ENCODE measurements around the gene CHI3L1. TPM values are rescaled to one million over a fixed set of nuclear protein-coding genes. Genes with fewer than 3 reads are reported as not detected.

CHI3L1 gene
- polyA plus RNA-seq, 1 of the 3 experiments (the other 2 are of a cell fraction) = not detected

- no peak for DNase-seq
- Histone ChIP-seq H3K4me2 (no peak overlapping the region), H3K36me3 (replicated peaks in 1 of 2; ENCODE audit: control insufficient read depth in 1 of 2, insufficient read depth in 2 of 2, low read length in 1 of 2) (no peaks in the 10 kb centered on the region), H3K27ac (ENCODE audit: low read depth in 2 of 2, low read length in 1 of 2) (no peak overlapping the region), H3F3A (replicated peaks; ENCODE audit: insufficient read depth) (no peaks in the 10 kb centered on the region), H4K20me1 (ENCODE audit: insufficient read depth) (no peaks in the 10 kb centered on the region), H3K9ac (no peak overlapping the region), H3K4me3 (ENCODE audit: low read depth in 2 of 2, low read length in 1 of 2) (no peak overlapping the region), H3K9me3 (no peaks in the 10 kb centered on the region), H2AFZ (ENCODE audit: low read depth) (no peak overlapping the region), H3K9me2 (no peaks in the 10 kb centered on the region), H3K79me2 (ENCODE audit: insufficient read depth) (no peaks in the 10 kb centered on the region), H3K4me1 (ENCODE audit: control insufficient read depth in 1 of 2, insufficient read depth in 2 of 2, low read depth in 1 of 2, low read length in 1 of 2) (peaks cover 0 to 2% of the 10 kb centered on the region in 2 experiments; a peak in 1 of 4 replicates), H3K27me3 (ENCODE audit: insufficient read depth) (peaks cover 45% of the 10 kb centered on the region)
- CTCF ChIA-PET = interaction anchor here (0.6 to 23.6 kb wide), 5 partner anchors 12 to 180 kb away, joined by 3 to 602 read pairs (median 82); partner anchors contain the start of gene ADORA1
- TF ChIP-seq, protein P1, sequence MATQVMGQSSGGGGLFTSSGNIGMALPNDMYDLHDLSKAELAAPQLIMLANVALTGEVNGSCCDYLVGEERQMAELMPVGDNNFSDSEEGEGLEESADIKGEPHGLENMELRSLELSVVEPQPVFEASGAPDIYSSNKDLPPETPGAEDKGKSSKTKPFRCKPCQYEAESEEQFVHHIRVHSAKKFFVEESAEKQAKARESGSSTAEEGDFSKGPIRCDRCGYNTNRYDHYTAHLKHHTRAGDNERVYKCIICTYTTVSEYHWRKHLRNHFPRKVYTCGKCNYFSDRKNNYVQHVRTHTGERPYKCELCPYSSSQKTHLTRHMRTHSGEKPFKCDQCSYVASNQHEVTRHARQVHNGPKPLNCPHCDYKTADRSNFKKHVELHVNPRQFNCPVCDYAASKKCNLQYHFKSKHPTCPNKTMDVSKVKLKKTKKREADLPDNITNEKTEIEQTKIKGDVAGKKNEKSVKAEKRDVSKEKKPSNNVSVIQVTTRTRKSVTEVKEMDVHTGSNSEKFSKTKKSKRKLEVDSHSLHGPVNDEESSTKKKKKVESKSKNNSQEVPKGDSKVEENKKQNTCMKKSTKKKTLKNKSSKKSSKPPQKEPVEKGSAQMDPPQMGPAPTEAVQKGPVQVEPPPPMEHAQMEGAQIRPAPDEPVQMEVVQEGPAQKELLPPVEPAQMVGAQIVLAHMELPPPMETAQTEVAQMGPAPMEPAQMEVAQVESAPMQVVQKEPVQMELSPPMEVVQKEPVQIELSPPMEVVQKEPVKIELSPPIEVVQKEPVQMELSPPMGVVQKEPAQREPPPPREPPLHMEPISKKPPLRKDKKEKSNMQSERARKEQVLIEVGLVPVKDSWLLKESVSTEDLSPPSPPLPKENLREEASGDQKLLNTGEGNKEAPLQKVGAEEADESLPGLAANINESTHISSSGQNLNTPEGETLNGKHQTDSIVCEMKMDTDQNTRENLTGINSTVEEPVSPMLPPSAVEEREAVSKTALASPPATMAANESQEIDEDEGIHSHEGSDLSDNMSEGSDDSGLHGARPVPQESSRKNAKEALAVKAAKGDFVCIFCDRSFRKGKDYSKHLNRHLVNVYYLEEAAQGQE (IDR thresholded peaks at IDR 0.05; ENCODE audit: low read depth, low read length) = peak; percentile 91
- no peak for TF ChIP-seq YY1 (IDR thresholded peaks at IDR 0.05; ENCODE audit: low read depth)
- 45% methylated on average over 8 of the region's 8 CpGs for WGBS (ENCODE audit: low lambda C conversion rate)
- POLR2A ChIA-PET = no interaction called here
Observed at GRCh38 chr1:203219934-203220333, 33.4 kb upstream of the CHI3L1 start.

- H3K4me1 ChIP-seq (ENCODE audit: control insufficient read depth in 1 of 2, insufficient read depth in 2 of 2, low read depth in 1 of 2, low read length in 1 of 2) = peaks cover 0 to 2% of the 10 kb centered on the region in 2 experiments; a peak in 1 of 4 replicates
- H4K20me1 ChIP-seq (ENCODE audit: insufficient read depth) = no peaks in the 10 kb centered on the region
- H3K9me3 ChIP-seq = no peaks in the 10 kb centered on the region
- H2AFZ ChIP-seq (ENCODE audit: low read depth) = no peak overlapping the region
- no peak overlapping the region for H3K4me3 ChIP-seq (ENCODE audit: low read depth in 2 of 2, low read length in 1 of 2)
- H3K36me3 ChIP-seq (replicated peaks in 1 of 2; ENCODE audit: control insufficient read depth in 1 of 2, insufficient read depth in 2 of 2, low read length in 1 of 2) = no peaks in the 10 kb centered on the region
- 13% methylated on average over 1 of the region's 1 CpG for WGBS (ENCODE audit: low lambda C conversion rate)
- no peaks in the 10 kb centered on the region for H3K79me2 ChIP-seq (ENCODE audit: insufficient read depth)
- peaks cover 38% of the 10 kb centered on the region for H3K27me3 ChIP-seq (ENCODE audit: insufficient read depth)
- CTCF ChIA-PET = interaction anchor here (1.3 to 23.6 kb wide), 5 partner anchors 49 to 180 kb away, joined by 3 to 602 read pairs (median 82); partner anchors contain the start of gene ADORA1
- TF ChIP-seq, protein P2, sequence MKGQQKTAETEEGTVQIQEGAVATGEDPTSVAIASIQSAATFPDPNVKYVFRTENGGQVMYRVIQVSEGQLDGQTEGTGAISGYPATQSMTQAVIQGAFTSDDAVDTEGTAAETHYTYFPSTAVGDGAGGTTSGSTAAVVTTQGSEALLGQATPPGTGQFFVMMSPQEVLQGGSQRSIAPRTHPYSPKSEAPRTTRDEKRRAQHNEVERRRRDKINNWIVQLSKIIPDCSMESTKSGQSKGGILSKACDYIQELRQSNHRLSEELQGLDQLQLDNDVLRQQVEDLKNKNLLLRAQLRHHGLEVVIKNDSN (IDR thresholded peaks at IDR 0.05; ENCODE audit: borderline replicate concordance, low read depth) = no peak
- TF ChIP-seq MXI1 (IDR thresholded peaks at IDR 0.05; ENCODE audit: low read depth, low read length) (no peak), RCOR1 (IDR thresholded peaks at IDR 0.05; ENCODE audit: low read length) (no peak), NRF1 (IDR thresholded peaks at IDR 0.05; ENCODE audit: low read depth, low read length) (no peak), PBX3 (IDR thresholded peaks at IDR 0.05) (no peak), RAD21 (IDR thresholded peaks at IDR 0.05; ENCODE audit: low read length) (no peak), CTCF (IDR thresholded peaks at IDR 0.05) (no peak), ELF1 (IDR thresholded peaks at IDR 0.05) (no peak), TAF1 (IDR thresholded peaks at IDR 0.05; ENCODE audit: borderline replicate concordance, low read depth, low read length) (no peak)
- TF ChIP-seq, protein P3, sequence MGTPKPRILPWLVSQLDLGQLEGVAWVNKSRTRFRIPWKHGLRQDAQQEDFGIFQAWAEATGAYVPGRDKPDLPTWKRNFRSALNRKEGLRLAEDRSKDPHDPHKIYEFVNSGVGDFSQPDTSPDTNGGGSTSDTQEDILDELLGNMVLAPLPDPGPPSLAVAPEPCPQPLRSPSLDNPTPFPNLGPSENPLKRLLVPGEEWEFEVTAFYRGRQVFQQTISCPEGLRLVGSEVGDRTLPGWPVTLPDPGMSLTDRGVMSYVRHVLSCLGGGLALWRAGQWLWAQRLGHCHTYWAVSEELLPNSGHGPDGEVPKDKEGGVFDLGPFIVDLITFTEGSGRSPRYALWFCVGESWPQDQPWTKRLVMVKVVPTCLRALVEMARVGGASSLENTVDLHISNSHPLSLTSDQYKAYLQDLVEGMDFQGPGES (IDR thresholded peaks at IDR 0.05; ENCODE audit: low read depth, low read length) = no peak
- POLR2A ChIA-PET = no interaction called here
- no peak overlapping the region for H3K27ac ChIP-seq (ENCODE audit: low read depth in 2 of 2, low read length in 1 of 2)
- no peak overlapping the region for H3K9ac ChIP-seq
- no peak overlapping the region for H3K4me2 ChIP-seq
- DNase-seq = no peak
- H3F3A ChIP-seq (replicated peaks; ENCODE audit: insufficient read depth) = no peaks in the 10 kb centered on the region
- no peaks in the 10 kb centered on the region for H3K9me2 ChIP-seq
Observed at GRCh38 chr1:203219171-203219570, 32.7 kb upstream of the CHI3L1 start.

All from SK-N-SH (cell line).